Activated naive CD4-positive, alpha-beta T cell treated with Interleukin-2 at 50 U/mL for 16 hours (primary cell): ENCODE results near the gene IDUA.

ENCODE experiments used
- DNase-seq: peaks from one replicate; pipeline ENCODE4 v3.0.0-alpha.2; 2020

IDUA gene

GRCh38 chr4:1017706-1018105 is 30.9 kb downstream of the IDUA start:
- no peak for DNase-seq

- no peak for DNase-seq
These were observed 31.5 kb downstream of the IDUA start for GRCh38 chr4:1018147-1019020.

- DNase-seq: no peak
These were observed 32.5 kb downstream of the IDUA start for GRCh38 chr4:1019320-1019719.

GRCh38 chr4:1019729-1020470 is 33.1 kb downstream of the IDUA start:
- DNase-seq: no peak

- no peak for DNase-seq
These were observed 34.7 kb downstream of the IDUA start for GRCh38 chr4:1021386-1022050.

GRCh38 chr4:1022051-1022738 is 35.4 kb downstream of the IDUA start:
- DNase-seq: no peak

- DNase-seq: no peak
These were observed 35.9 kb downstream of the IDUA start for GRCh38 chr4:1022739-1023066.

GRCh38 chr4:1023075-1023640 is 36.3 kb downstream of the IDUA start:
- no peak for DNase-seq

- no peak for DNase-seq
These were observed 37.3 kb downstream of the IDUA start for GRCh38 chr4:1023895-1024740.

- no peak for DNase-seq
These were observed 38.2 kb downstream of the IDUA start for GRCh38 chr4:1024882-1025545.

- peak; percentile 53 for DNase-seq
These were observed 39.3 kb downstream of the IDUA start for GRCh38 chr4:1026115-1026514.

- DNase-seq: no peak
These were observed 40.5 kb downstream of the IDUA start for GRCh38 chr4:1027219-1027914.

- no peak for DNase-seq
These were observed 41.0 kb downstream of the IDUA start for GRCh38 chr4:1027915-1028238.

GRCh38 chr4:1028574-1029220 is 41.9 kb downstream of the IDUA start:
- no peak for DNase-seq

GRCh38 chr4:1029529-1029928 is 42.7 kb downstream of the IDUA start:
- DNase-seq: no peak

- DNase-seq: no peak
These were observed 43.2 kb downstream of the IDUA start for GRCh38 chr4:1030031-1030430.

- no peak for DNase-seq
These were observed 43.7 kb downstream of the IDUA start for GRCh38 chr4:1030559-1030958.

GRCh38 chr4:1031346-1031745 is 44.5 kb downstream of the IDUA start:
- no peak for DNase-seq

- DNase-seq: no peak
These were observed 45.3 kb downstream of the IDUA start for GRCh38 chr4:1031956-1032795.
